RWPE1 (cell line): ENCODE results near the gene BPI.

ENCODE experiments used
- CTCF ChIA-PET: fragments of 350-600 bp; sonication (Branson Sonifier 250); formaldehyde crosslinking; extraction: SDS; loops from one replicate; lab custom pipeline; 2021; lab: Yijun Ruan, JAX
- POLR2A ChIA-PET: fragments of 400-600 bp; formaldehyde crosslinking; extraction: SDS; loops from one replicate; lab custom pipeline; 2020; ENCODE audit warnings: antibody characterized with exemption; ENCODE audit not compliant: low non-redundant PET; lab: Yijun Ruan, JAX
- DNase-seq: peaks from one replicate; pipeline ENCODE4 v3.0.0; 2012; ENCODE audit warnings: low spot score
- H3K27ac ChIP-seq: fragments of 450-650 bp; 2 replicates; pipeline ENCODE4 v1.5.1; 2017
- TF ChIP-seq, protein P1 (sequence below): fragments of 450-650 bp; conservative IDR thresholded peaks from 2 replicates; pipeline ENCODE4 v1.5.1; 2017; ENCODE audit warnings: low read depth, mild to moderate bottlenecking

The BPI gene

DNA sequence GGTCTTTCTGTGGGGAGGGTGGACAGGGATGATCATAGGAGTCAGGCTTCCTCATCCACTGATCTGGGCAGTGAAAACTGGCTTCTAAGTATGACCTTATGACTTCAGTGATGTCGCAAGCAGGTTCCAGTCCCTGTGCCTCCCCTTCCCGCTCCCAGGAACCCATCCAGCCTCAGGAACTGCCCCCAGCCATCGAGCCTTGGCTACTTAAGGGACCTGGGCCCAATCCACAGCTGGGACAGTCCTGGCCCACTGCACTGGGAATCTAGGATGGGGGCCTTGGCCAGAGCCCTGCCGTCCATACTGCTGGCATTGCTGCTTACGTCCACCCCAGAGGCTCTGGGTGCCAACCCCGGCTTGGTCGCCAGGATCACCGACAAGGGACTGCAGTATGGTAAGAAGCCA is 42.3 kb downstream of the BPI start, which contains the start of gene LBP:
TSS of gene LBP (plus strand) at position 236 of the 405 bp plus-strand sequence. CDS start at position 271, 35 bp downstream.
- H3K27ac ChIP-seq: no peak within 1 kb of the TSS
- no peak for DNase-seq
- TF ChIP-seq, protein P1, sequence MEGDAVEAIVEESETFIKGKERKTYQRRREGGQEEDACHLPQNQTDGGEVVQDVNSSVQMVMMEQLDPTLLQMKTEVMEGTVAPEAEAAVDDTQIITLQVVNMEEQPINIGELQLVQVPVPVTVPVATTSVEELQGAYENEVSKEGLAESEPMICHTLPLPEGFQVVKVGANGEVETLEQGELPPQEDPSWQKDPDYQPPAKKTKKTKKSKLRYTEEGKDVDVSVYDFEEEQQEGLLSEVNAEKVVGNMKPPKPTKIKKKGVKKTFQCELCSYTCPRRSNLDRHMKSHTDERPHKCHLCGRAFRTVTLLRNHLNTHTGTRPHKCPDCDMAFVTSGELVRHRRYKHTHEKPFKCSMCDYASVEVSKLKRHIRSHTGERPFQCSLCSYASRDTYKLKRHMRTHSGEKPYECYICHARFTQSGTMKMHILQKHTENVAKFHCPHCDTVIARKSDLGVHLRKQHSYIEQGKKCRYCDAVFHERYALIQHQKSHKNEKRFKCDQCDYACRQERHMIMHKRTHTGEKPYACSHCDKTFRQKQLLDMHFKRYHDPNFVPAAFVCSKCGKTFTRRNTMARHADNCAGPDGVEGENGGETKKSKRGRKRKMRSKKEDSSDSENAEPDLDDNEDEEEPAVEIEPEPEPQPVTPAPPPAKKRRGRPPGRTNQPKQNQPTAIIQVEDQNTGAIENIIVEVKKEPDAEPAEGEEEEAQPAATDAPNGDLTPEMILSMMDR: no peak
- CTCF ChIA-PET: interaction anchor here (0.7 to 0.9 kb wide), 3 partner anchors 10 to 396 kb away, joined by 3 to 6 read pairs (median 3); no protein-coding TSS in a partner anchor
- POLR2A ChIA-PET: no interaction called here

DNA sequence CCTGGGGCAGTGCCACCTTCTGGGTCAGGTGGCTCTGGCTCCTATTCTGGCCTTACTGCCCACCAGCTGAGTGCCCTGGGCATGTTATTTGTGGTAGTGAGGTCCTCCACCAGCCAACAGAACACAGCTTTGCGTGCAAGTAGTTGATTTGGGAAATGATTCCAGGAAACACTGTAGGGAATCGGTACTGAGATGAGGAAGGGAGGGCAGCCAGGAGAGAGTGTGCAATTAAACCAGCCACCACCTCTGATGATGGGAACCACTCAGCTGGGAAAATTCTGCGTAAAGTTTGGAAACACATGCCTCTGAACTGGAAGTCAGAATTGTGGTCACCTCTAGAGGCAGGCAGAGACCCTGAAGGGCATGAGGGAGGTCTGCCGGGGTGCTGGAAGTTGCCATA is 42.8 kb downstream of the BPI start:
- no peak for DNase-seq
- ChIA-PET CTCF (interaction anchor here (0.7 to 0.9 kb wide), 2 partner anchors 10 to 62 kb away, joined by 3 read pairs; no protein-coding TSS in a partner anchor), POLR2A (no interaction called here)
- TF ChIP-seq, protein P1: no peak
- H3K27ac ChIP-seq: no peak overlapping the region

- POLR2A ChIA-PET: no interaction called here
- CTCF ChIA-PET: interaction anchor here (0.7 to 1.1 kb wide), 3 partner anchors 11 to 1171 kb away, joined by 3 to 4 read pairs (median 3); no protein-coding TSS in a partner anchor
- no peak overlapping the region for H3K27ac ChIP-seq
- TF ChIP-seq, protein P1: no peak
- DNase-seq: no peak
Observed at GRCh38 chr20:38349856-38350255, 45.9 kb downstream of the BPI start.

DNA sequence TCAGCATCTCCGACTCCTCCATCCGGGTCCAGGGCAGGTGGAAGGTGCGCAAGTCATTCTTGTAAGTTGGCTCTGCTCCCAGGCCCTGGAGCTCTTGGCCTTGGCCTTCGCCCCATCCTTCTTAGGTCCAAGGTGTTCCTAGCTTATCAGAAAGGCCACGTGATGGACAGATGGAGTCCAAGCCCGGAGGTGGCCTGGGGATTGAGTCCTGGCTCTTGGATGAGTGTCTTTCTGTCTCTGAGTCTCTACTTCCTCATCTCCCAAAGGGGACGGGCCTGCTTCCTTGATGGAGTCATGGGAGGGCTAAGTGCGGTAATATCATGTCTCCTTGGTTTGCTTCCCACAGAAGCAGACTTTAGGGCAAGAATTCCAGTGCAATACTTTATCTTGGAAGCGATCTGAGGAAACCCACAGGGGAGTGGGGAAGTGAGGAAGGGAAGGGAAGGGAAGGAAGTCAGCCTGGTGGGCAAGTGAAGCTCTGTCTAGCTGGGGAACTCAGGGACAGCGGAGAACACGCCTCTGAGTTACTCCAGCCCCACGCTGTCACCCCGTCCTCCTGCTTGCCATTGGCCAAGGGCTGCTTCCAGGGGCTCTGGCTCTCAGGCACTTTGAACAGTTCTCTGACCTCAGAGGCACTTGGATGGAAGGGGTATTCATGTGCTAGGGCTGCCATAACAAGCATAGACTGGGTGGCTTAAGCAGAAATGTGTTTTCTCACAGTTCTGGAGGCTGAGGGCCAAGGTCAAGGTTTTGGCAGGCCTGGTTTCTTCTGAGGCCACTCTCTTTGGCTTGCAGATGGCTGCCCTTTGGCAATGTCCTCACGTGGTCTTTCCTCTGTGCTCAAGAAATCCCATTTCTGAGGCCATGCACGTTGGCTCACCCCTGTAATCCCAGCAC is 47.2 kb downstream of the BPI start:
- TF ChIP-seq, protein P1: no peak
- POLR2A ChIA-PET: no interaction called here
- DNase-seq: no peak
- CTCF ChIA-PET: interaction anchor here (2.7 kb wide), 1 partner anchor 12 kb away, joined by 13 read pairs; no protein-coding TSS in a partner anchor
- H3K27ac ChIP-seq: no peak overlapping the region

- ChIA-PET POLR2A (no interaction called here), CTCF (interaction anchor here (0.6 to 2.7 kb wide), 4 partner anchors 15 to 1764 kb away, joined by 4 to 13 read pairs (median 6); no protein-coding TSS in a partner anchor)
- H3K27ac ChIP-seq: no peak overlapping the region
- TF ChIP-seq, protein P1: no peak
- no peak for DNase-seq
Observed at GRCh38 chr20:38353316-38353715, 49.4 kb downstream of the BPI start.

- DNase-seq: no peak
- no peak overlapping the region for H3K27ac ChIP-seq
- CTCF ChIA-PET: interaction anchor here (2.7 kb wide), 1 partner anchor 16 kb away, joined by 13 read pairs; no protein-coding TSS in a partner anchor
- TF ChIP-seq, protein P1: no peak
- POLR2A ChIA-PET: no interaction called here
Observed at GRCh38 chr20:38354227-38354626, 50.3 kb downstream of the BPI start.
